ENCODE data around the gene CCDC80.

CCDC80 gene

DNA sequence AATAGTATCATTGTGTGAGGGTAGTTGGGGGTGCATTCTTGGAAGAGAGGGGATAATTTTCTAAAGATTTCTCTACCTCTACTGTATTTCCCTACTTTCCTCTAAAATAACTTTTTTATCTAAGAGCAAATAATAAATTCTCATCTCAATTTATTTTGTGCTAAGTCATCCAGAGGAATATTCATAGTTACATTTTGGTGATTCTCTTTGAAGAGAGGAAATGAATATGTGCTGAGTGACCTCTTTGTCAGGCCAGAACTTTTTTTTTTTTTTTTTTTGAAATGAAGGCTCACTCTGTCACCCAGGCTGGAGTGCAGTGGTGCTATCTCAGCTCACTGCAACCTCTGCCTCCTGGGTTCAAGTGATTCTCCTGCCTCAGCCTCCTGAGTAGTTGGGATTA, 15.1 kb upstream of the CCDC80 start:
- DNase-seq = no peak

DNA sequence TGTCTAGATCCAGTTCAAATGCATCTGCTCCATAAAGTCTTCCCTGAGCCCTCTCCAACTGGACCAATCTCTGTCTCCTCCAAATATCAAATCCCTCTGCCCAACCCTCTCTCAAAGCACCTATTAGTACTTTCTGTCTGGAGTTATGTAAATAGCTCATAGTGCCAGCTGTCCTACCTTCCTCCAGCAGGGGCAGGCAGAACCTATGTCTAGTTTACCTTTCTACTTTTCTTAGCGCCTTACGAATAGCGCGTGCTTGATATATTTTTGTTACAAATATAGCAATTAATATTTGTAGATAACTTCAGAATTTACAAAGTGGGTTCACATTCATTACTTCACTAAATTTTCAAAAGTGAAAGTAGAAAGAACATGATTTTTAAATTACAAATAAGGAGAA, 14.0 kb upstream of the CCDC80 start:
- no peak for DNase-seq

DNA sequence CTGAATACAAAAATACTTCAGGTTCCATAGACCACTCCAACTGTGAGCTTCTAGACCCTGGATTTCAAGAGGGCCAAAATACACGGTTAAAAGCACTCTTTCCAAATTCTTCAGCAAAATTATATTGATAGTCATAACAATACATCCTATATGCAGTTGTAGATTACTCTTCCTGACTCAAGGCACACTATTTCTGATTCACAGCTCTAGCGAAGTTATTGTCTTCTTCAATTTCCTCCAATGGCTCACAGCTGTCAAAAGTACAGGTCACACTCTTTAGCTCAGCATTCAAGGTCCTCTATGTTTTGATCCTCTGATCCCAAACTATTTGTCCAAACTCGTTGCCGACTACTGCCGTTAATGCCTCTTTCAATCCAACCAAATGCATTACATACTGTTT, 13.5 kb upstream of the CCDC80 start:
- no peak for DNase-seq

DNA sequence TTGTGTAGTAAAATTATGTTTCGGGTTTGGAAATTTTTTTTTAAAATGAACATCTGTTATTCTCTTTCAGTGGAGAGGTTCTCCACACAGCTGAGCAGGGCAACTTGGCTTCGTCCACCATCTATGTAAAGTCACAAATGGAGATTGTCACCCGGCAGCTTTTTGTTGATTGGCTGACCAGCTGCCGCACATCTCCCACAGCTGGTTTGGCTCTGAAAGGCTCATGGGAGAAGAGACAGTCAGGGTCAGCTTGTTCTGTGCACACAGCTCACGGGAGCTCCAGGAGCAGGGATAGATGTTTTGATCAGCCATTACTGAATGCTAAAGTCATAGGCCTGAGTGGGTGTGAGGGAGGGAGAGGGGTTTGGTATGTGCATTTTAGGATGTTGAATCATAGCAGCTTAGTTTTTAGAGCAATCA, 12.9 kb upstream of the CCDC80 start:
- DNase-seq = no peak

DNA sequence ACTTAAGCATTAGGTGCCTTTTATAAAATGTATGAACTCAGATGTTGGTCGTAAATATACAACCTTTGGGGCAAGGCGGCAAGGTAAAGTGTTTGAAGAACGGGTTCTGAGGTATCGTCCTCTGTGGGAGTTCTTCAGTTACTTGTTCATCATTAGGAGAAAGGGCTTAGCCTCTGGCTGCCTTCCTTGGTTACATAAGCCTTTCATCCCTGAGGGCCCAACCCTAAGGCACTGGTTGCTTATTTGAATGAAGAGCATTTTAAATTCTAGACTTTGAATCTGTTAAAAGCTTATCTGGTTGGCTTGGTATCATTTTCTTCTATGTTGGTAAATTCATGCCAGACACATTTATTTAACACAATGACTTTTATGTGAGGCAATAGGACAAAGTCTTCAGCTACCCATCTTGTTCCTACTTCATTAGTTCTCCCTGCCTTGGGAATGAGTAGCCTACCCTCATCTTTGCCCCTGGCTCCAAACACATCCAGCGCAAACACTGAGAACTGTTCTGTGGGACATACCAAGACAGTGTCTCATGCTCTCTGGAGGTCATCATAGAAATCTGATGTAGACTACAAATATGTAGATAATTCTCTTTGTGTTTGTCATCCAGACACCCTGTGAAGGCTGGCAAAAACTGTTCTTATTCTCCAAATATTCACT, 12.4 kb upstream of the CCDC80 start:
- no peak for DNase-seq

DNA sequence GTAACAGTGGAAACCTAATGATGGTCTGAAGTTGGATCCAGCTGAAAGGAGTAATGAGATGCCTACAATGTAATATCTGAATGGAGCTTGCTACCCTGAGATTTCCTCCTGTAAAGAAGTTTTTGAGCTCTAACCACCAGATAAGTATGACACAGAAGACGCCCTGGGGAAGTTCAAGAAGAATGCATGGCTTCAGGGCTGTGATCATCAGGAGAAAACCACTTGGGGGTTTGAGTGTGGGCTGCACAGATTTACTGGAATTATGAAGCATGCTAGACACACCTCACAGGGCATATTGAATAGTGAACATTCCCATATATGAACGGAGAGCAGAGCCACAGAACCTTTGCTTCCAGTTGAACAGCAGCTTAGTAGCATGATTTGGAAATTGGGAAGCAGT, 10.6 kb upstream of the CCDC80 start:
- no peak for DNase-seq

DNA sequence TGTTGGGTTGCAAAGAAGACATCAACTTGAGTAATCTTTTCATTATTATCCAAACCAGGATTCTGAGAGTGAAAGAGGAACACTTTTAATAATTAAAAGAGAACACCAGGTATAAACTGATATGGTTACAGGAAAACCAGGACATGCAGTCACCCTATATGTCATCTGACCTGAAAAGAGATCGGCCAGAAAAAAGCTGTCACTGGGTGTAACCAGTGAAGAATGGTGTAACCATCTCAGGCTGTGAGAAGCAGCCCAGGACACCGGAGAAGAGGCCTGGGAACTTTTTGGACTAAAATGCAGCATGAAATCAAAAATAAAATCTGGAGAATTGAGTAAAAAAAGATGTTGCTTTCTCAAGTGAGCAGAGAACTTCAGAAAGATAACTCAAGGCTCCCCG, 10.1 kb upstream of the CCDC80 start:
- DNase-seq = no peak

DNA sequence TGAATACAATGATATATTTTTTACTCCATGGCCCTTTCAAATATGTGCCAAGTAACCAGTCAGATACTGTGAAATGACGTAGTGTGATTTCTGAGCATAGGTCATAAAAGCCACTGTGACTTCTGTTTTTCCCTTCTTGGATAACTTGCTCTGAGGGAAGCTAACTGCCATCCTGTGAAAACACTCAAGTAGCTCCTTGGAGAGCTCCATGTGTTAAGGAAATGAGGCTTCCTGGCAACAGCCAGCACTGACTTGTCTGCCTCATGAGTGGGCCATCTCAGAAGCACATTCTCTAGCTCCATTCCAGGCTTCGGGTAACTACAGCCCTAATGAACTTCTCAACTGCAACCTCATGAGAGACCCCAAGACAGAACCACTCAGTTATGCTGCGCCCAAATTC, 9.5 kb upstream of the CCDC80 start:
- DNase-seq = no peak

DNA sequence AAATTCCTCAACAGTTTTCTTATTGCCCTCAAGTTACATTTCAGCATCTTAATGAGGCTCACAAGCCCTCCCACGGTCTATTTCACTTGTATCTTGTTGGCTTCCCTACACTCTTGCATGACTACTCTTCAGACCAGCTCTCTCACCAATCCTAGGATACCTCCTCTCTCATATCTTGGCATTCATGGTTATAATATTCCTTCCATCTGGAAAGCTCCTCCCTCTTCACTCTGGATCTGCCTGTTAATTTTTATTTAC, 8.5 kb upstream of the CCDC80 start:
- no peak for DNase-seq

DNA sequence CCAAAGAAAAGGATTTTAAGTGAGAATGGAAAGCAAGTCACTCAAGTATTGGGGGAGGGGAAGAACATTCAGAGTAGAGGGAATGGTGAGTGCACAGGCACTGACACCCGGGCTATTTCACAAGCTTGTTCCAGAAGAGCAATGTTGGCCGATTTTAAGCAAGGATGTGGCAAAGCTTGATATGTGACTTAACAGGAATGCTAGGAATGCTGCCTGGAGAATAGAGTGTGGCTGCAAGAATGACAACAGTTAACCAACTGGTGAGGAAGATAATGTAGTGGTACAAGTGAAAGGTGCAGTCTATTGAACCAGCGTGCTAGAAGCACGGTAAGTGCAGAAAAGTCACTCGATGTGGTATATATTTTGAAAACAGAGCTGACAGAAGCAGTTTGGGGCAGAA, 6.2 kb upstream of the CCDC80 start:
- DNase-seq = no peak

DNA sequence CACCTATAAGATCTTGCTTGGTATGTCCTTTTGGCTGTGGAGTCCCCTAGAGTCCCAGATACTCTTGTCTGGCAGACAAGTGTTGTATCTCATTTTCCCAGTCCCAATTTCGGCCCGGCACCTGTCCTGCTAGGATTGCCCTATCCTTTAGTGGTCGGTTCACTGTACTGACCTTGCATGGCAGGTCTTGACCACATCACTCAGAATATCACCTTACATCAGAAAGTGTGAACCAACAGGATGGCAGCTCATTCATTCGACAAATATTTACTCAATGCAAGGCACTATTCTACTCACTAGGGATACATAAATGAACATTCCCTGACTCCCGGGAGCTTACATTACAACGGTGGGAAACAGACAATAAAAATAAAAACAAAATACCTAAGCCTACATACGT, 5.7 kb upstream of the CCDC80 start:
- DNase-seq = no peak

DNA sequence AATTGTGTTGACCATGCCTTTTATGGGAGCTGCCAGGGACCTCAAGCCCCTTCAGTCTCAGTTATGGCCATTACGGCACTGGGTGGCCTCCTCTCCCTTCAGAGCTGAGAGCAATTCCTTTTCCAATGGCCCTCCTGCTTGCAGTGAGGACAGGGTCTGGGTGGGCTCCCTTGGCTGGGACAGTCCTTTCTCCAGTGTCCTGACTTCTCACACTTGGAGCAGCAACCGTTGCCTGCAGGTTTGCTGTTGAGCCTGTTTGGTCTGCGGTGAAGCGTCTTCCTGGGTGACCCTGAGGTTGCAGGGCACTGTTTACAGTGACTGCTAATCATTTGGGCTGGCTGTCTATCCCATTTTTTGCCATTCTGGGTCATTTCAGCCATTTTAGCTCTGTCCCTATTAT, 3.5 kb upstream of the CCDC80 start:
- no peak for DNase-seq

DNA sequence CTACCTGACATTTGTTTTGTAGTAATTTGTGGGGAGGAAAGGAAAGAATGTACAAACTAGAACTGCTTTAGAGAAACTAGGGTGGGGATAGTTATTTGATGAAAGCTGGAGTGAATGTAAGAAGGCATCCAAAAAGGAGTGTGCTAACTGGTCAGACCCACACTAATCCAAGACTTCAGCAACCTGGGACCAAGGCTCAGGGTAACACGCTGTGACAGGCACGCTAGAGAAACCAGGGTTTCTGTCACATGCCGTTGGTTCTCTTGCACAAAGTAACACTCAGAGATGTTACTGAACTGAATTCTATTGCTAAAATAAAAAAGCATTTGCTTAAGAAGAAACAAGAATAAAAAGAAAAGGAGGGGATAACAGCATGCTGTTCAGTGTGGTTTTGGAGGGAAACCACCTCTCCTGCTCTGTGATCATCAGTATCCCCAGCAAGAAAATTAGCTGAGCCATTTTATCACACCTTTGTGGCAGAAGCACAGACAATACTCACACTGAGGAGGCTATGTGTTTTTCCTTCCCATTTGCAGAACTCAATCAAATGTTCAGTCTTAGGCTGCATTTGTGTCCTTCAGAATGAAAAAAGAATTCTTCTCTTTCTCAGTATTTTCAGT, 2.8 kb upstream of the CCDC80 start:
- DNase-seq = no peak

DNA sequence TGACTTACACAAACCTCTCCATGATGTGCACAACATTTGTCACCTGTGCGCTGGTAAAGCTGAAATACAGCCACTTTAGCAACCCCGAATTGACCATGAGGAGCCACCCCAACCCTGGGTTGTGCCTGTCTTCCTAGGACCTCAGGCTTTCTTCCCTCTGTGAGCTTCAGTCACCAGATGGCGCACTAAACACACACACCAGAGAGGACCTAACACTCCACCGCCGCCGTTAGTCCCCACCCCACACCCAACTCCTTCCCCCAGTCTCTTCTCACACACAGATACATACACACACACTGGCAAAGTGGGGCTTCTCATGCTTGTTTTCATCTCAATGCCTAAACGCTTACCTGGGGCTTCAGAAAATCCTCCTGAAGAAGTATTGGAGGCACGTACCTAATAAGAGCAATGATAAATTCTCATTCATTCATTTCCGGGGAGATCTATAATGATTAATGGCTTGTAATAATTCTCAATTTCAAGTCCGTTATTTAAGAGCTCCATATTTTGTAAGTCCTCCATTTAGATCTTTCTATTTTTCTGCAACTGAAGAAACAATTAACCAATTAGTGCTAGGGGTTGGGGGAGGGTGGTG, 2.1 kb upstream of the CCDC80 start:
- peak; percentile 81 for DNase-seq

DNA sequence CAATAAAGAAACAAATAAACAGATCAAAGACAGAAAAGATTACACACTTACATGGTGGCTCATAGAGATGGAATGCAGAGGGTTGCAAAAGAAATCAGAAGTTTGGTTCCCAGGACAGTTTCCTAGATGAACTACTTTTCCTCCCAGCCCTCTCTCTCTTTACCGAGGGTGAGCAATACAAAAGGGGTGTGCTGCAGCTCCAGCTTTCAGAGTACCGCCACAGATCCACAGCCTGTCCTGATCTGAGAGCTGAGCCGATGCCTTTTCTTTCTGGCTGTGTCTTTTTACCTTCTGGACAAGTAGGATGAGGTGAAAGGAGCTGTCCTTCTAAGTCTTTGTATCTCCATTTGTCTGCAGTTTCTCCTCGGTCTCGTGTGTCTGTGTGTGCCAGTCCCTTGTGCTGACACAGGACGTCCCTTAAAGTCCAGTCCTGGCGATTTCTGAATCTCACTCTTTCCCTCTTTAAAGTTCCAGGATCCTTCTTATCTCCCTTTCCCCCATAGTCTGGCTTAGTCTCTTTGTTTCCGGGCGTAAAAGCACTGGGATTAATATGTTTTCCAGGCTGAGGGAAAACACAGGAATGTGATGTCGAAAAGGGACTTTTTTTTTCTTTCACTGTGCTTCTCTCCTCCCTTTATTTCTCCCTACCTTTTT, 540 bp downstream of the CCDC80 start:
- DNase-seq = no peak

DNA sequence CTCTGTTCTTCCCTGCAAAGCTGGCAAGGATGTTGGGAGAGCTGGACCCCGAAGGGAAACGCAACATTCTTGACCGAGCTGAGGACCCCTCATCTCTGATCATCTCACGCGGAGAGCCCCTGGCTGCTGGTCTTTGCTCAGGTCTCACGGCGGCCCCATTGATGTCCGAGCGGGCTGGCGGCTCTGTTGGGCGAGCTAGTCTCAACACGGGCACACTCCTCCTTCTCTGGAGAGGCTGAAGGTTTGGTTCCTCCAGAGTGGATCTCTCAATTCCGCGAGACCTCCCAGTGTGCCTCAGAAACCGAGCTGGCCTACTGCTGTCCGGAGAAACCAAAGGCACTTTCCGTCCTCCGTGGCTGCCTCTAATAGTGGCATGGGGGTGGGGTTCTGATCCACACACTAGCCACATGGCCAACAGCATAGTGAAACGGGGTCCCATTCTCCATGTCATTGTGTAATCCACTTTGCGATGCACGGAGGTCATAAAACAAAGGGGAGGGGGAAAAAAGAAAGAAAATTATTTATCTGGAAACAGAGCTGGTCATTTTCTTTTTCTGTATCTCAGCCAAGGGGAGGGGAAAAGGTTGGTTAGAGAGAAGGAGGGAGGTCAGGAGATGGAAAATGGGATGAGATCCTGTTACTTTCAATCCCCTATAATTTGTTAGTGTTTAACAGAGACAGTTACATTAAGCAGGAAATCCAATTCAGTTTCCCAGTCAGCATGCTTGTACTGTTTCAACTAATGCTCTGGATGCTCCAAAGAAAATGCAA, 1.3 kb downstream of the CCDC80 start:
- no peak for DNase-seq

DNA sequence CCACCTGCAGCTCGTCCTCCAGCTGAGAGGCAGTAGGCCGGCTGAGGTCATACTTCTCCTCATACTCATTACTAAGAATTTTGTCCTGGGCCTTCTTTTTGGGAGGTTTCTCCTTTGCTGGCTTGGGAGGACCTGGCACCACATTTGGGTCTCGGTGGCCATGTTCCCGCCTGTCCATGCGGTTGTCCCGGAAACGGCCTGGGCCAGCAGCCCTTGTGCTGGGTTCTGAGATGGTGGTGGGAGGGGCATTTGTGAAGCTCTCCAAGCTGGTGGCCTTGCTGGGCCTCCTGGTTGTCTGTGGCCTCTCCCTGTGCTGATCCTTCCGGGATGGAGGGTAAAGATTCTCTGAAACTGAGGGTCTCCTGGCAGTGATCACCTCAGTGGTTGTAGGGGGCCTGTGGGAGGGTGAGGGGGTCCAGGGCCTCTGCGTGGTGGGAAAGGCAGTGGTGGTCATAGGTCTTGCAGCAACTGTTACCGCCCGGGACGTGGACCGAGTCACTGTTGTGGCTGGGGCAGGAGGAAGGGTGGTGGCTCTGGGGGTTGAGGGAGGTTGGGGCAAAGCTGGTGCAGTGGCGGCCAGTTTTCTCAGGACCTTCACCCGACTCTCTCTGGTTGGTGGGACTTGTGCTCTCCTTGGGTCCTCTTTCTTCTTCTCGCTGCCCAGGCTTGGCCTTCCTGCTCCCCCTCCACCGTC, 2.5 kb downstream of the CCDC80 start:
- no peak for DNase-seq

DNA sequence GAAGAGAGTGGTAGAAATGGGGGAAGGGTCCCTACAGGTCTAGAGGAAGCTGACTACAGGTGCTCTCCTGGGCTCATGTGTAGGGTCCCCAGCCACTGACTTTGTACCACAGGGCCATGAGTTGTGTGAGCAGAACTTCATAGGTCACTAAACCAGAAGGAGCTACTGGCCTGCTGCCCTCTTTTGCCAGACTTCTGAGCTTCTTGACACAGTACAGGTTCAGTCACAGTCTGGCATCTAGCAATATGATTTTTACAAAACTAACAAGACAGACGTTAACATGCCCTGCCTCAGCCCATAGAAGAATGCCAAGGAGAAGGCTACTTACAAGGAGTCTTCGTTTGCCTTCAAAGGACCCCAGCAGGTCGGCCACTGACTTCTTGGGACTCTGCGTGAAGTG, 3.2 kb downstream of the CCDC80 start:
- no peak for DNase-seq

DNA sequence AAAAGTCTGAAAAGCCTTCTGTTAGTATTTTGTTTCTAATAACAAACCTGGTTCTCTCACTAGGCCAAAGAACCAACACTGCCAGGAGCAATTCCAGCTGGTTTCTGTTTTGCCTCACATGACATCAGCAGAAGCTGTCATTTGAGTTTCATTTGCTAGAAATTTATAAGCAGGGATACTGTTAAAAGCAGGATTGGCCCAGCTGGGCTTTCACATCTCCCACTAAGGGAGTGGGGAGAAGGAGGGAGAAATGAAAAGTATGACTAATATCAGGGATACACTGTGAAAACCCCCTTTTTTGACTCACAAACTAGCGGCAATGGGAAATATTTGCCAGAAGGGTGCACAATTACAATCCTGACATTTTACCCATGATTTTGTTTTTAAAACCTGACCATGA, 5.3 kb downstream of the CCDC80 start:
- no peak for DNase-seq

DNA sequence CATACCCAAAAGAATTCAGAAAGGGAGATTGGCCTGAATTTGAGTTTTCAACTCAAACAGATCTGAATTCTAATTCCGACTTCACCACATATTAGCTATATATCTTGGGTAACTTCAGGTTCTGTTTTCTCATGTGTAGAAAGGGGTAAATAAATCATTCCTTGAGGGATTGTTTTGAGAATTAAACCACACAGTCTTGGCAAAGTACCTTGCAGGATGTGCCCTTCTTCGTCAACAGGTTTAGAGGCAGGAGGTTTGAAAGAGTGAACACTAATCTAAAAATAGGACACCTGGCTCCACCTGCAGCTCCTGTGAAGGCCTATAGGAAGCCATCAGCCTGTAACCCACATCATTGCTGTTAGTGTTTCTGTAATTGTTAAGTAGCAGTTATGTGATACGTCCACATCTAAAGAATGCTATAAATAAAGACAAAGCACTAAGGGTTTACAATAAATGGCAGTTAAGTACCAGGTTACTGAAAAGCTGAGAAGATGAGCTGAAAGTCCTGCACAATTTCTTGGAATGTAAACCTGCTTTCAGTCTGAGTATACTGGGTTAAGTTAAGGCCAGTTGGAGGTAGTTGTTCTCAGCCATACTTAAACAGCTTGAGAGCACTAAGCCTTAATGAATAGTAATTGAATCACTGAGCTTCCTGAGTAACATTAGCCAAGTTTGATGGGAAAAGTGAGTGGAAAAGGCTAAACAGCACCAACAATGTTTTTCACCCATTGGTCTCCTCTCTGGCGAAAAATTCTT, 6.0 kb downstream of the CCDC80 start:
- DNase-seq = peak; percentile 5

DNA sequence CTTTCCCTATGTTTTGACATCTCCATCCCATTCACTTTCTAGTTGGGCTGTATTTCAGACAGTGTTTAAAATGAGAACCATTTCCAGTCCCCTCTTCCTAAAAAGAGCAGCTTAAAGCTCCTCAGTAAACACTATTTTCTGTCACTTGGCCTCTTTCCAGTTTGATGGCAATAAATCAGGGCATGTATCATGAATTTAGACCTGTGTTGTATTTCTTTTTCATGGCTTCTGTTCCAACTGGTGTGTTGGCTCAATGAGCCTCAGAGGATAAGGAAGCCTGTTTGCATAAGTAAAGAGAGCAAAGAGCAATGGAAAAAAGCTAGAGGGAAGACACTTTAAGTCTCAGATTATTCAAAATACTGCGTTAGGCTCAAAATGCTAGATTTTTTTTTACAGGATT, 7.2 kb downstream of the CCDC80 start:
- peak; percentile 49 for DNase-seq

DNA sequence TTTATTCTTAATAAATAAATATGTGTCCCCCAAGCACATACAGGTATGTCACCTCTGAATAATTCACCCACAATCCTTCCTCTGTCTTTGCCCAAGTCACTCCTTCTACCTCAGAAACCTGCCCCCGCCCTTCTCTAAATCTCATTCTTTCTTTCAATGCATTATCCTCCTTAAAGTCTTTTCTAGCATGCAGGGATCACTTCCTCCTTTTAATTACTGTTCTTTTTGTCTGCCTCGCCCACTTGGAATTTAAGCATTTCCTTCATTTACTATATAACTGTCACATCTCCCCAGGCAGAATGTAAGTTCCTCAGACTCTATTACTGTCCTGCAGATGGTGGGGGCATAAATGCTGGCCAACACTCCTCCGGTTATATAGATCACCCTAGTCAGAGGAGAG, 7.8 kb downstream of the CCDC80 start:
- no peak for DNase-seq

Measured in NCI-H345 (cell line).